Measurements from ENCODE around the gene RBM10. TPM values are rescaled to one million over a fixed set of nuclear protein-coding genes. Genes with fewer than 3 reads are reported as not detected.

The RBM10 gene
- total and polyA plus RNA-seq, 2 donors (not counting 1 experiment from before 2014, with no cell fraction given) = 48.7 to 51.6 TPM

- Mint-ChIP-seq H3K27me3 (no peaks in the 10 kb centered on the region), H3K4me3 (no peak overlapping the region), H3K4me1 (no peaks in the 10 kb centered on the region), H3K27ac (no peak overlapping the region), H3K9me3 (ENCODE audit: insufficient read depth) (no peaks in the 10 kb centered on the region)
- Histone ChIP-seq H3K79me2 (ENCODE audit: control insufficient read depth, insufficient read depth, low read length) (no peaks in the 10 kb centered on the region), H4K20me1 (ENCODE audit: control insufficient read depth, insufficient read depth, low read length, poor library complexity, severe bottlenecking) (no peaks in the 10 kb centered on the region), H3K27me3 (replicated peaks in 1 of 4; ENCODE audit: control extremely low read depth in 1 of 4, control insufficient read depth in 3 of 4, insufficient read depth in 4 of 4, low read length in 3 of 4) (no peaks in the 10 kb centered on the region), H3K9me3 (ENCODE audit: control extremely low read depth in 1 of 3, control insufficient read depth in 2 of 3, insufficient read depth in 1 of 3, low read length in 2 of 3) (no peaks in the 10 kb centered on the region), H3K4me3 (ENCODE audit: control extremely low read depth in 1 of 5, extremely low read depth in 1 of 5, insufficient read depth in 1 of 5, low read depth in 2 of 5, low read length in 4 of 5) (no peak overlapping the region), H3K36me3 (replicated peaks in 1 of 2; ENCODE audit: control extremely low read depth in 1 of 2, control insufficient read depth in 1 of 2, extremely low read depth in 1 of 2, insufficient read depth in 2 of 2, low read length in 1 of 2) (peaks cover 0 to 46% of the 10 kb centered on the region in 2 experiments), H3K4me2 (replicated peaks; ENCODE audit: low read depth, low read length, poor library complexity, severe bottlenecking) (no peak overlapping the region), H2AFZ (ENCODE audit: insufficient read depth, low read depth, low read length, poor library complexity, severe bottlenecking) (no peak overlapping the region), H3K27ac (ENCODE audit: low read length in 2 of 2) (no peak overlapping the region), H3K4me1 (ENCODE audit: control insufficient read depth in 2 of 2, insufficient read depth in 2 of 2, low read length in 2 of 2) (no peaks in the 10 kb centered on the region), H3K9ac (ENCODE audit: low read length) (no peak overlapping the region)
- WGBS (ENCODE audit: insufficient coverage) = 98% methylated on average over 8 of the region's 14 CpGs
- TF ChIP-seq, protein P1, sequence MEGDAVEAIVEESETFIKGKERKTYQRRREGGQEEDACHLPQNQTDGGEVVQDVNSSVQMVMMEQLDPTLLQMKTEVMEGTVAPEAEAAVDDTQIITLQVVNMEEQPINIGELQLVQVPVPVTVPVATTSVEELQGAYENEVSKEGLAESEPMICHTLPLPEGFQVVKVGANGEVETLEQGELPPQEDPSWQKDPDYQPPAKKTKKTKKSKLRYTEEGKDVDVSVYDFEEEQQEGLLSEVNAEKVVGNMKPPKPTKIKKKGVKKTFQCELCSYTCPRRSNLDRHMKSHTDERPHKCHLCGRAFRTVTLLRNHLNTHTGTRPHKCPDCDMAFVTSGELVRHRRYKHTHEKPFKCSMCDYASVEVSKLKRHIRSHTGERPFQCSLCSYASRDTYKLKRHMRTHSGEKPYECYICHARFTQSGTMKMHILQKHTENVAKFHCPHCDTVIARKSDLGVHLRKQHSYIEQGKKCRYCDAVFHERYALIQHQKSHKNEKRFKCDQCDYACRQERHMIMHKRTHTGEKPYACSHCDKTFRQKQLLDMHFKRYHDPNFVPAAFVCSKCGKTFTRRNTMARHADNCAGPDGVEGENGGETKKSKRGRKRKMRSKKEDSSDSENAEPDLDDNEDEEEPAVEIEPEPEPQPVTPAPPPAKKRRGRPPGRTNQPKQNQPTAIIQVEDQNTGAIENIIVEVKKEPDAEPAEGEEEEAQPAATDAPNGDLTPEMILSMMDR (IDR thresholded peaks at IDR 0.05) = no peak
- TF ChIP-seq EZH2 (IDR thresholded peaks at IDR 0.05; ENCODE audit: borderline replicate concordance, insufficient read depth, low read depth, low read length, poor library complexity, severe bottlenecking) = no peak
- ATAC-seq (ENCODE audit: low read depth) (no peak), DNase-seq (no peak)
- CTCF ChIA-PET = no interaction called here
- intact Hi-C loops (cut with micrococcal nuclease) = no loop called here
- POLR2A ChIA-PET = no interaction called here
Observed at GRCh38 chrX:47179221-47179927, 34.4 kb downstream of the RBM10 start.

- Mint-ChIP-seq H3K9me3 (ENCODE audit: insufficient read depth) (no peaks in the 10 kb centered on the region), H3K27ac (no peak overlapping the region), H3K4me3 (no peak overlapping the region), H3K4me1 (no peaks in the 10 kb centered on the region), H3K27me3 (no peaks in the 10 kb centered on the region)
- no peak overlapping the region for H2AFZ ChIP-seq (ENCODE audit: insufficient read depth, low read depth, low read length, poor library complexity, severe bottlenecking)
- no peaks in the 10 kb centered on the region for H4K20me1 ChIP-seq (ENCODE audit: control insufficient read depth, insufficient read depth, low read length, poor library complexity, severe bottlenecking)
- 99% methylated on average over 13 of the region's 18 CpGs for WGBS (ENCODE audit: insufficient coverage)
- ChIA-PET CTCF (no interaction called here), POLR2A (no interaction called here)
- no peak overlapping the region for H3K4me3 ChIP-seq (ENCODE audit: control extremely low read depth in 1 of 5, extremely low read depth in 1 of 5, insufficient read depth in 1 of 5, low read depth in 2 of 5, low read length in 4 of 5)
- peaks cover 0 to 44% of the 10 kb centered on the region in 2 experiments for H3K36me3 ChIP-seq (replicated peaks in 1 of 2; ENCODE audit: control extremely low read depth in 1 of 2, control insufficient read depth in 1 of 2, extremely low read depth in 1 of 2, insufficient read depth in 2 of 2, low read length in 1 of 2)
- no peaks in the 10 kb centered on the region for H3K79me2 ChIP-seq (ENCODE audit: control insufficient read depth, insufficient read depth, low read length)
- TF ChIP-seq EZH2 (IDR thresholded peaks at IDR 0.05; ENCODE audit: borderline replicate concordance, insufficient read depth, low read depth, low read length, poor library complexity, severe bottlenecking) = no peak
- TF ChIP-seq, protein P1 (IDR thresholded peaks at IDR 0.05) = no peak
- DNase-seq (no peak), ATAC-seq (ENCODE audit: low read depth) (no peak)
- H3K4me2 ChIP-seq (replicated peaks; ENCODE audit: low read depth, low read length, poor library complexity, severe bottlenecking) = no peak overlapping the region
- no peaks in the 10 kb centered on the region for H3K27me3 ChIP-seq (replicated peaks in 1 of 4; ENCODE audit: control extremely low read depth in 1 of 4, control insufficient read depth in 3 of 4, insufficient read depth in 4 of 4, low read length in 3 of 4)
- no peak overlapping the region for H3K9ac ChIP-seq (ENCODE audit: low read length)
- intact Hi-C loops (cut with micrococcal nuclease) = no loop called here
- no peak overlapping the region for H3K27ac ChIP-seq (ENCODE audit: low read length in 2 of 2)
- H3K9me3 ChIP-seq (ENCODE audit: control extremely low read depth in 1 of 3, control insufficient read depth in 2 of 3, insufficient read depth in 1 of 3, low read length in 2 of 3) = no peaks in the 10 kb centered on the region
- H3K4me1 ChIP-seq (ENCODE audit: control insufficient read depth in 2 of 2, insufficient read depth in 2 of 2, low read length in 2 of 2) = no peaks in the 10 kb centered on the region
Observed at GRCh38 chrX:47179928-47180255, 34.9 kb downstream of the RBM10 start.
